Left kidney (tissue), 2 donors: ENCODE results near the gene ZNF107. TPM values are rescaled to one million over a fixed set of nuclear protein-coding genes. Genes with fewer than 3 reads are reported as not detected.
"Not testable (repeated sequence)": the region's sequence is repeated elsewhere in the genome, so short reads cannot be mapped to it uniquely, and the experiment has no call there.

ENCODE experiments used
- DNase-seq: peaks from one replicate; pipeline ENCODE4 v3.0.0-alpha.2; 2013
- polyA plus RNA-seq: library from polyadenylated mRNA; unstranded; fragments of 120-200 nt; gene quantifications from one replicate; pipeline ENCODE4 v1.2.1, GENCODE V29; 2013; ENCODE audit not compliant: insufficient read length

ZNF107 gene
- polyA plus RNA-seq, 1 donor = 13.8 TPM

GRCh38 chr7:64642046-64642445 lies 23.9 kb upstream of the ZNF107 start:
- DNase-seq = no peak

- DNase-seq = no peak
Measured at GRCh38 chr7:64642875-64643274, 23.1 kb upstream of the ZNF107 start.

- no peak for DNase-seq
Measured at GRCh38 chr7:64643566-64643965, 22.4 kb upstream of the ZNF107 start.

- no peak for DNase-seq
Measured at GRCh38 chr7:64651203-64651602, 14.7 kb upstream of the ZNF107 start.

GRCh38 chr7:64651632-64652165 lies 14.2 kb upstream of the ZNF107 start:
- no peak for DNase-seq

- DNase-seq = no peak
Measured at GRCh38 chr7:64653721-64654401, 12.1 kb upstream of the ZNF107 start.

GRCh38 chr7:64654796-64655548 lies 11.0 kb upstream of the ZNF107 start:
- no peak for DNase-seq

GRCh38 chr7:64655811-64656210 lies 10.1 kb upstream of the ZNF107 start:
- DNase-seq = no peak

GRCh38 chr7:64656489-64656888 lies 9.4 kb upstream of the ZNF107 start:
- no peak for DNase-seq

GRCh38 chr7:64662091-64662490 lies 3.8 kb upstream of the ZNF107 start:
- DNase-seq = not testable (repeated sequence)

- DNase-seq = no peak
Measured at GRCh38 chr7:64666663-64667050, 724 bp downstream of the ZNF107 start.

GRCh38 chr7:64667311-64667710 lies 1.4 kb downstream of the ZNF107 start:
- DNase-seq = no peak

- DNase-seq = no peak
Measured at GRCh38 chr7:64672414-64672813, 6.5 kb downstream of the ZNF107 start.

GRCh38 chr7:64685091-64685490 lies 19.2 kb downstream of the ZNF107 start:
- DNase-seq = no peak

- DNase-seq = no peak
Measured at GRCh38 chr7:64685741-64686140, 19.8 kb downstream of the ZNF107 start.

- DNase-seq = no peak
Measured at GRCh38 chr7:64686493-64687184, 20.7 kb downstream of the ZNF107 start.

GRCh38 chr7:64687249-64687648 lies 21.3 kb downstream of the ZNF107 start:
- DNase-seq = no peak

GRCh38 chr7:64688988-64689387 lies 23.1 kb downstream of the ZNF107 start:
- DNase-seq = no peak

GRCh38 chr7:64691831-64692230 lies 25.9 kb downstream of the ZNF107 start:
- DNase-seq = no peak

GRCh38 chr7:64697863-64698262 lies 31.9 kb downstream of the ZNF107 start:
- not testable (repeated sequence) for DNase-seq

- DNase-seq = no peak
Measured at GRCh38 chr7:64706625-64707292, 40.8 kb downstream of the ZNF107 start.

GRCh38 chr7:64717896-64718295 lies 52.0 kb downstream of the ZNF107 start:
- not testable (repeated sequence) for DNase-seq
